K562 (cell line): ENCODE measurements around the gene EFR3B. TPM values are rescaled to one million over a fixed set of nuclear protein-coding genes. Genes with fewer than 3 reads are reported as not detected.
A peak's percentile ranks its signal among the peaks of the same experiment; 100 is the strongest.

Experiments used
- ATAC-seq: fragments of 200-7000 bp; cut with Tn5 transposase; 3 replicates; pipeline ENCODE4 v1.9.1; 2020; ENCODE audit warnings: moderate library complexity
- BruUV-seq: library from RNA; stranded (reverse); fragments of 400-500 nt; replicated peaks from 2 replicates; lab custom pipeline; 2021; lab: Mats Ljungman, UMichigan
- CTCF ChIA-PET: fragments of 300-600 bp; formaldehyde crosslinking; extraction: SDS; loops from one replicate; lab custom pipeline; 2021; ENCODE audit warnings: low intra/inter-chr PET ratio; lab: Yijun Ruan, JAX
- POLR2A ChIA-PET: fragments of 300-600, 350-650 bp; sonication (Branson Sonifier 250); formaldehyde crosslinking; extraction: SDS; loops from one replicate; lab custom pipeline; 2021; ENCODE audit warnings: antibody characterized with exemption, inconsistent platforms; lab: Yijun Ruan, JAX
- DNase-seq, 4 experiments: peaks; one replicate each; pipeline versions ENCODE4 v3.0.0 to v3.0.0-alpha.2; 2011 to 2018; ENCODE audit warnings: low spot score in 3 of 4, mixed read lengths in 3 of 4; ENCODE audit errors: extremely low read depth in 1 of 4
- FAIRE-seq: peaks from 2 replicates; lab custom pipeline; 2011; peaks lifted over from hg19 to GRCh38; lab: Jason Lieb, UNC
- H2AFZ ChIP-seq: 2 replicates; pipeline ENCODE4 v1.6.0; 2011; ENCODE audit warnings: low read depth, low read length, control low read depth, inconsistent platforms
- H3K27ac ChIP-seq: fragments of 200-600 bp; 3 replicates; pipeline ENCODE4 v1.8.0; 2011; ENCODE audit warnings: low read depth, mild to moderate bottlenecking, control low read depth, inconsistent platforms, low read length, moderate library complexity, mixed read lengths; ENCODE audit errors: extremely low read depth
- H3K27me3 ChIP-seq, 2 experiments: fragments of 300-600 bp in 1 of 2; 2 replicates in 1 of 2; 3 replicates in 1 of 2; pipeline versions ENCODE4 v1.6.0 to v1.8.0; 2011; ENCODE audit warnings: inconsistent platforms in 2 of 2, low read length in 2 of 2, mild to moderate bottlenecking in 1 of 2, mixed read lengths in 1 of 2, moderate library complexity in 1 of 2; ENCODE audit not compliant: control insufficient read depth in 2 of 2, insufficient read depth in 2 of 2
- H3K36me3 ChIP-seq: fragments of 300-600 bp; 3 replicates; pipeline ENCODE4 v1.8.0; 2011; ENCODE audit warnings: mild to moderate bottlenecking, low read length, inconsistent platforms; ENCODE audit not compliant: control insufficient read depth, insufficient read depth
- H3K4me1 ChIP-seq, 2 experiments: fragments of 200-600 bp in 1 of 2; replicated peaks in 1 of 2; 2 replicates in 1 of 2; 3 replicates in 1 of 2; pipeline versions ENCODE4 v1.5.1 to v1.8.0; 2011; ENCODE audit warnings: inconsistent platforms in 2 of 2, low read length in 2 of 2, mild to moderate bottlenecking in 1 of 2, mixed read lengths in 1 of 2, moderate library complexity in 1 of 2; ENCODE audit not compliant: control insufficient read depth in 2 of 2, insufficient read depth in 2 of 2
- H3K4me2 ChIP-seq: 2 replicates; pipeline ENCODE4 v1.6.1; 2011; ENCODE audit warnings: low read length, control low read depth, inconsistent platforms, mixed read lengths; ENCODE audit not compliant: insufficient read depth
- H3K4me3 ChIP-seq: fragments of 200-600 bp; sonication (generic), shearing (Covaris generic); 2 replicates; pipeline ENCODE4 v1.5.1; 2016; ENCODE audit warnings: control low read depth, inconsistent platforms
- H3K79me2 ChIP-seq: fragments of 200-600 bp; 3 replicates; pipeline ENCODE4 v1.8.0; 2011; ENCODE audit warnings: low read length, inconsistent platforms; ENCODE audit not compliant: control insufficient read depth, insufficient read depth
- H3K9ac ChIP-seq, 2 experiments: 2 replicates each; pipeline versions ENCODE4 v1.6.0 to v1.6.1; 2011; ENCODE audit warnings: low read depth in 2 of 2, low read length in 2 of 2, control low read depth in 1 of 2, inconsistent platforms in 1 of 2, mild to moderate bottlenecking in 1 of 2, mixed read lengths in 1 of 2; ENCODE audit not compliant: insufficient read depth in 1 of 2
- H3K9me1 ChIP-seq: one replicate; pipeline ENCODE4 v1.6.0; 2011; ENCODE audit warnings: inconsistent platforms, mild to moderate bottlenecking, low read length, moderate library complexity; ENCODE audit not compliant: control insufficient read depth, insufficient read depth
- H3K9me3 ChIP-seq: replicated peaks from 2 replicates; pipeline ENCODE4 v1.5.1; 2011; ENCODE audit warnings: low read depth, low read length, inconsistent platforms; ENCODE audit not compliant: control insufficient read depth, insufficient read depth
- H4K20me1 ChIP-seq: replicated peaks from 2 replicates; pipeline ENCODE4 v1.6.1; 2011; ENCODE audit warnings: low read length, inconsistent platforms, mixed read lengths; ENCODE audit not compliant: control insufficient read depth, insufficient read depth
- DMBX1 ChIP-seq: fragments of 250-450 bp; sonication (Bioruptor Pico); IDR thresholded peaks from 2 replicates; pipeline ENCODE4 v1.8.0; 2022; ENCODE audit warnings: inconsistent platforms, mild to moderate bottlenecking, moderate library complexity, borderline replicate concordance
- HIVEP1 ChIP-seq: fragments of 250-450 bp; sonication (Bioruptor Pico); IDR thresholded peaks from 2 replicates; pipeline ENCODE4 v1.4.0; 2020; ENCODE audit warnings: mild to moderate bottlenecking
- MBD2 ChIP-seq: sonication (generic); IDR thresholded peaks from 2 replicates; pipeline ENCODE4 v1.6.1; 2016; ENCODE audit warnings: low read depth, borderline replicate concordance
- MXI1 ChIP-seq: IDR thresholded peaks from 2 replicates; pipeline ENCODE4 v1.6.1; 2011; ENCODE audit warnings: low read depth, mild to moderate bottlenecking, improper control_type of control experiment, low read length
- RB1 ChIP-seq: fragments of 450-650 bp; IDR thresholded peaks from 2 replicates; pipeline ENCODE4 v1.6.1; 2017; ENCODE audit warnings: low read depth, mild to moderate bottlenecking
- RBM39 ChIP-seq: fragments of 200-400 bp; formaldehyde crosslinking; optimal IDR thresholded peaks from 2 replicates; pipeline ENCODE3; 2018; ENCODE audit warnings: low read depth, low read length
- RFX5 ChIP-seq: IDR thresholded peaks from 2 replicates; pipeline ENCODE4 v1.6.1; 2011; ENCODE audit warnings: low read depth, mild to moderate bottlenecking, improper control_type of control experiment, low read length
- SMAD3 ChIP-seq: fragments of 450-650 bp; formaldehyde crosslinking; conservative IDR thresholded peaks from 2 replicates; pipeline ENCODE4 v1.4.0; 2020; ENCODE audit warnings: mild to moderate bottlenecking
- ZC3H8 ChIP-seq: fragments of 450-650 bp; IDR thresholded peaks from 2 replicates; pipeline ENCODE4 v1.6.1; 2017
- ZNF212 ChIP-seq: fragments of 450-650 bp; formaldehyde crosslinking; IDR thresholded peaks from 2 replicates; pipeline ENCODE4 v1.4.0; 2020; ENCODE audit warnings: mild to moderate bottlenecking
- ZNF224 ChIP-seq: sonication (generic); formaldehyde crosslinking; IDR thresholded peaks from 2 replicates; pipeline ENCODE4 v1.8.0; 2022; ENCODE audit warnings: mild to moderate bottlenecking, missing genetic modification reagents
- ZNF79 ChIP-seq: fragments of 250-450 bp; sonication (Bioruptor Pico); IDR thresholded peaks from 2 replicates; pipeline ENCODE4 v1.4.0; 2020; ENCODE audit warnings: low read depth, mild to moderate bottlenecking, moderate library complexity
- WGBS: fragments of 100-300 bp; shearing (Covaris generic); methylation state at CpG from one replicate; pipeline ENCODE4 v1.1.6; 2016; ENCODE audit warnings: low coverage, mixed read lengths; ENCODE audit not compliant: insufficient coverage; ENCODE audit errors: missing lambda C conversion rate; 5-methylcytosine and 5-hydroxymethylcytosine counted together
- in situ Hi-C: fragments of 300-500 bp; cut with MboI; formaldehyde crosslinking; loops from 4 replicates; pipeline ENCODE4 v1.15.0; 2018; ENCODE audit warnings: inconsistent platforms, mixed read lengths
- intact Hi-C: fragments of 100-400 bp; cut with micrococcal nuclease; formaldehyde crosslinking; loops from 2 replicates; pipeline ENCODE4 v1.14.2; 2022
- polyA plus RNA-seq, 8 experiments: library from polyadenylated mRNA; depleted of rRNA in 4 of 8; stranded (reverse) in 5 of 8; unstranded in 3 of 8; fragments of >200 nt; fragmentation: Nextera tagmentation in 2 of 8; fragmentation: Illumina TruSeq in 1 of 8; extraction: Ambion mirVana in 2 of 8; extraction: Trizol in 1 of 8; gene quantifications; 2 replicates each; pipeline versions ENCODE4 v1.2.1 to v1.2.3, GENCODE V29; 2011 to 2014; ENCODE audit warnings: inconsistent platforms in 1 of 8, missing spikeins in 1 of 8
- total RNA-seq, 7 experiments: library from RNA; depleted of rRNA in 6 of 7; stranded (reverse); fragments of >200 nt in 6 of 7; fragmentation: Illumina TruSeq in 2 of 7; extraction: Trizol in 2 of 7; gene quantifications; 2 replicates each; pipeline versions ENCODE4 v1.2.1 to v1.2.3, GENCODE V29; 2011 to 2021; ENCODE audit warnings: low replicate concordance in 1 of 7
- TF ChIP-seq, protein P1 (sequence below): fragments of 250-450 bp; sonication (Bioruptor Pico); IDR thresholded peaks from 2 replicates; pipeline ENCODE4 v1.5.1; 2021; ENCODE audit warnings: mild to moderate bottlenecking
- TF ChIP-seq, protein P2 (sequence below): sonication (generic); formaldehyde crosslinking; IDR thresholded peaks from 2 replicates; pipeline ENCODE4 v1.8.0; 2023; ENCODE audit warnings: mild to moderate bottlenecking, missing genetic modification reagents
- TF ChIP-seq, protein P3 (sequence below), 3 experiments: IDR thresholded peaks in 2 of 3; conservative IDR thresholded peaks in 1 of 3; 2 replicates each; pipeline ENCODE4 v1.5.1; 2011 to 2012; ENCODE audit warnings: low read length in 3 of 3, mild to moderate bottlenecking in 3 of 3, control low read depth in 2 of 3, improper control_type of control experiment in 1 of 3, inconsistent platforms in 1 of 3, low read depth in 1 of 3, mixed read lengths in 1 of 3, moderate library complexity in 1 of 3; ENCODE audit not compliant: insufficient read depth in 2 of 3
- TF ChIP-seq, protein P4 (sequence below): sonication (generic); formaldehyde crosslinking; IDR thresholded peaks from 2 replicates; pipeline ENCODE4 v1.8.0; 2022; ENCODE audit warnings: missing genetic modification reagents, mild to moderate bottlenecking, moderate library complexity, borderline replicate concordance

Gene EFR3B
- total and polyA plus RNA-seq, 9 of the 15 experiments (the other 6 are each of a cell fraction or from before 2014, with no cell fraction given) = not detected

DNA sequence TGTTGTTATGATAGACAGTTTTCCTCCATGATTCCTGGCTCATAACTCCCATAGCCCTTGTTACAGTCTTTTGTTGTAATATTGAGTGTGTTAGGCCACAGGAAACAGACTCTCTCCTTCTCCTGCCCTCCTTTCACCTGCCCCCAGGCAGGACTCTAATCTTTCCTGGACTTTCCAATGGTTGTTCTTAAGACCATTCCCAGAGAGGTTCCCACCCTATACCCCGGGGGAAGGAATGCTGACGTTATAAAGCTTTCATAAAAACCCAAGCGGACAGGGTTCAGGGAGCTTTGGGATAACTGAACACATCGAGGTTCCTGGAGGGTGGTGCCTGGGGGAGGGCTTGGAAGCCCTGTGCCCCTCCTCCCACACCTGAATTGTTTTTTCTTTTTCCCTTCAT is 2.8 kb upstream of the EFR3B start (continued):
- TF ChIP-seq MXI1 = no peak
- no peak for TF ChIP-seq RFX5
- no peak for TF ChIP-seq ZNF212 (CRISPR knock-in tag)
- TF ChIP-seq, protein P1, sequence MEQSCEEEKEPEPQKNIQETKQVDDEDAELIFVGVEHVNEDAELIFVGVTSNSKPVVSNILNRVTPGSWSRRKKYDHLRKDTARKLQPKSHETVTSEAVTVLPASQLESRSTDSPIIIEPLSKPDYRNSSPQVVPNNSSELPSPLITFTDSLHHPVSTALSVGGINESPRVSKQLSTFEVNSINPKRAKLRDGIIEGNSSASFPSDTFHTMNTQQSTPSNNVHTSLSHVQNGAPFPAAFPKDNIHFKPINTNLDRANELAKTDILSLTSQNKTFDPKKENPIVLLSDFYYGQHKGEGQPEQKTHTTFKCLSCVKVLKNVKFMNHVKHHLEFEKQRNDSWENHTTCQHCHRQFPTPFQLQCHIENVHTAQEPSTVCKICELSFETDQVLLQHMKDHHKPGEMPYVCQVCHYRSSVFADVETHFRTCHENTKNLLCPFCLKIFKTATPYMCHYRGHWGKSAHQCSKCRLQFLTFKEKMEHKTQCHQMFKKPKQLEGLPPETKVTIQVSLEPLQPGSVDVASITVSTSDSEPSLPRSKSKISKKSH (CRISPR knock-in tag) = no peak
- no peak for TF ChIP-seq ZC3H8
- TF ChIP-seq MBD2 = no peak
- TF ChIP-seq, protein P2, sequence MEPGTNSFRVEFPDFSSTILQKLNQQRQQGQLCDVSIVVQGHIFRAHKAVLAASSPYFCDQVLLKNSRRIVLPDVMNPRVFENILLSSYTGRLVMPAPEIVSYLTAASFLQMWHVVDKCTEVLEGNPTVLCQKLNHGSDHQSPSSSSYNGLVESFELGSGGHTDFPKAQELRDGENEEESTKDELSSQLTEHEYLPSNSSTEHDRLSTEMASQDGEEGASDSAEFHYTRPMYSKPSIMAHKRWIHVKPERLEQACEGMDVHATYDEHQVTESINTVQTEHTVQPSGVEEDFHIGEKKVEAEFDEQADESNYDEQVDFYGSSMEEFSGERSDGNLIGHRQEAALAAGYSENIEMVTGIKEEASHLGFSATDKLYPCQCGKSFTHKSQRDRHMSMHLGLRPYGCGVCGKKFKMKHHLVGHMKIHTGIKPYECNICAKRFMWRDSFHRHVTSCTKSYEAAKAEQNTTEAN = no peak
- TF ChIP-seq HIVEP1 (CRISPR knock-in tag) = no peak

DNA sequence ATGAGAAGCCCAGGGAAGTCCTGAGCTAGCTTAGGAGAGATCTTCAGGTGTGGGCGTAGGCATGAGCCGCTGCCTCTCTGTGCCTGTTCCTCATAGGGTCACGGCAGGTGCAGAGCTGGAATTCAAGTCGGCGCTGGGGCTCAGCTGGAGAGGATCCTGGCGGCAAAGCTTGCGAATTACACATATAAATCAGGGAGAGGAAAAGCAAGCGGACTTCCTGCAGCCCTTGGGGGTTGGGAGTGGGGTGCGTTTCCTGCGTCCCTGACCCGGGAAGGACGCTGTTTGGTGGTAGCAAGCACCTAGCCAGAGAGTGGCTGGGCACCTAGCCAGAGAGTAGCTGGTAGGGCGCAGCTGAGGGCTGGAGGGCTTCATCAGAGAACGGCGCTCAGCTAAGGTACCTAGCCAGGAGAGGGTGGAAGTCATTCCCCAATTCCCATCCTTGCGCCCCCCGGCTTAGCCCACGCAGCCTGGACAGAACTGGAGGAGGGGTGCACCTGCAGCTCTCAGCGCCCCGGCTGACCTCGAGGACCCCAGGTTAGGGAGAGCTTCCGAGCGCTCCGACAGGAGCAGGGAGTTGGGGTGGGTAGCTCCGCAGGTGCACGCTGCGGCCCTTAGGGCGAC is 459 bp upstream of the EFR3B start:
- intact Hi-C loops = no loop called here
- peak overlapping the region in 1 of 2 experiments; percentile 45; a peak in 2 of 4 replicates for H3K9ac ChIP-seq
- ATAC-seq = no peak

More for the DNA sequence above, 459 bp upstream of the EFR3B start:
- Histone ChIP-seq H3K4me1 (peaks cover 5 to 18% of the 10 kb centered on the region in 2 experiments; a peak in 3 of 5 replicates), H3K27ac (no peak overlapping the region), H3K36me3 (no peaks in the 10 kb centered on the region), H3K79me2 (no peaks in the 10 kb centered on the region), H3K4me2 (peak overlapping the region; percentile 37; the same call in 1 of the 2 replicates), H3K9me3 (no peaks in the 10 kb centered on the region), H3K4me3 (no peak overlapping the region), H3K9me1 (no peaks in the 10 kb centered on the region), H2AFZ (no peak overlapping the region), H3K27me3 (peaks cover 46 to 81% of the 10 kb centered on the region in 2 experiments), H4K20me1 (peaks cover 10% of the 10 kb centered on the region; the same call in 1 of the 2 replicates)
- in situ Hi-C loops = no loop called here
- ChIA-PET POLR2A (interaction anchor here (0.6 kb wide), 1 partner anchor 19 kb away, joined by 3 read pairs; no protein-coding TSS in a partner anchor), CTCF (no interaction called here)
- BruUV-seq = no TSS peak
- WGBS = 5% methylated on average over 25 of the region's 28 CpGs
- FAIRE-seq (no peak), DNase-seq (peak in 3 of 4 experiments; percentile 12 to 16 (median 15))
- no peak for TF ChIP-seq RB1
- TF ChIP-seq SMAD3 (CRISPR knock-in tag) = no peak
- TF ChIP-seq DMBX1 = no peak
- TF ChIP-seq, protein P3, sequence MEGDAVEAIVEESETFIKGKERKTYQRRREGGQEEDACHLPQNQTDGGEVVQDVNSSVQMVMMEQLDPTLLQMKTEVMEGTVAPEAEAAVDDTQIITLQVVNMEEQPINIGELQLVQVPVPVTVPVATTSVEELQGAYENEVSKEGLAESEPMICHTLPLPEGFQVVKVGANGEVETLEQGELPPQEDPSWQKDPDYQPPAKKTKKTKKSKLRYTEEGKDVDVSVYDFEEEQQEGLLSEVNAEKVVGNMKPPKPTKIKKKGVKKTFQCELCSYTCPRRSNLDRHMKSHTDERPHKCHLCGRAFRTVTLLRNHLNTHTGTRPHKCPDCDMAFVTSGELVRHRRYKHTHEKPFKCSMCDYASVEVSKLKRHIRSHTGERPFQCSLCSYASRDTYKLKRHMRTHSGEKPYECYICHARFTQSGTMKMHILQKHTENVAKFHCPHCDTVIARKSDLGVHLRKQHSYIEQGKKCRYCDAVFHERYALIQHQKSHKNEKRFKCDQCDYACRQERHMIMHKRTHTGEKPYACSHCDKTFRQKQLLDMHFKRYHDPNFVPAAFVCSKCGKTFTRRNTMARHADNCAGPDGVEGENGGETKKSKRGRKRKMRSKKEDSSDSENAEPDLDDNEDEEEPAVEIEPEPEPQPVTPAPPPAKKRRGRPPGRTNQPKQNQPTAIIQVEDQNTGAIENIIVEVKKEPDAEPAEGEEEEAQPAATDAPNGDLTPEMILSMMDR (IDR thresholded peaks at IDR 0.05 in 2 of 3, conservative IDR thresholded peaks at IDR 0.05 in 1 of 3; ENCODE audit: insufficient read depth in 2 of 3, low read depth in 1 of 3, low read length in 3 of 3) = 0 out of 6 replicates have a peak, but pooled peaks of 1 of the 3 experiments have one; percentile 18
- TF ChIP-seq ZNF79 (CRISPR knock-in tag) = no peak
- TF ChIP-seq, protein P4, sequence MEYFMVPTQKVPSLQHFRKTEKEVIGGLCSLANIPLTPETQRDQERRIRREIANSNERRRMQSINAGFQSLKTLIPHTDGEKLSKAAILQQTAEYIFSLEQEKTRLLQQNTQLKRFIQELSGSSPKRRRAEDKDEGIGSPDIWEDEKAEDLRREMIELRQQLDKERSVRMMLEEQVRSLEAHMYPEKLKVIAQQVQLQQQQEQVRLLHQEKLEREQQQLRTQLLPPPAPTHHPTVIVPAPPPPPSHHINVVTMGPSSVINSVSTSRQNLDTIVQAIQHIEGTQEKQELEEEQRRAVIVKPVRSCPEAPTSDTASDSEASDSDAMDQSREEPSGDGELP (CRISPR knock-in tag) = peak; percentile 60; the same call in 1 of the 2 replicates
- no peak for TF ChIP-seq RBM39
- no peak for TF ChIP-seq ZNF224 (CRISPR knock-in tag)
- TF ChIP-seq, all 486 proteins: peak for 2
